Skeletal muscle tissue (tissue), 4 donors: ENCODE measurements around the gene LRIT1. TPM values are rescaled to one million over a fixed set of nuclear protein-coding genes. Genes with fewer than 3 reads are reported as not detected.

Experiments used
- H3K27ac ChIP-seq: one replicate; pipeline ENCODE4 v1.7.0; 2013; ENCODE audit warnings: mild to moderate bottlenecking, low read depth, low read length, inconsistent platforms
- H3K27me3 ChIP-seq, 3 donors: one replicate each; pipeline ENCODE4 v1.7.0; 2013; ENCODE audit warnings: low read length in 3 of 3; ENCODE audit not compliant: control insufficient read depth in 3 of 3, insufficient read depth in 3 of 3
- H3K36me3 ChIP-seq, 3 donors: one replicate each; pipeline ENCODE4 v1.7.0; 2013; ENCODE audit warnings: low read length in 3 of 3; ENCODE audit not compliant: control insufficient read depth in 3 of 3, insufficient read depth in 3 of 3
- H3K4me1 ChIP-seq, 3 donors: one replicate each; pipeline ENCODE4 v1.7.0; 2013; ENCODE audit warnings: low read length in 3 of 3, mild to moderate bottlenecking in 3 of 3; ENCODE audit not compliant: control insufficient read depth in 3 of 3, insufficient read depth in 3 of 3
- H3K4me3 ChIP-seq, 3 donors: one replicate each; pipeline ENCODE4 v1.7.0; 2013; ENCODE audit warnings: low read length in 3 of 3
- H3K9ac ChIP-seq, 3 donors: one replicate each; pipeline ENCODE4 v1.7.0; 2013; ENCODE audit warnings: low read length in 3 of 3, mild to moderate bottlenecking in 3 of 3, moderate library complexity in 2 of 3, low read depth in 1 of 3
- H3K9me3 ChIP-seq, 3 donors: one replicate each; pipeline ENCODE4 v1.7.0; 2013; ENCODE audit warnings: low read length in 3 of 3; ENCODE audit not compliant: control insufficient read depth in 3 of 3
- total RNA-seq: library from RNA; depleted of rRNA; stranded (reverse); fragments of >200 nt; gene quantifications from one replicate; pipeline ENCODE4 v1.2.3, GENCODE V29; 2014
- donor health status: Osteomylitis.

LRIT1 gene
- total RNA-seq, 1 donor from 2014 or later, result not detected

- peaks cover 42 to 54% (median 47%) of the 10 kb centered on the region in 3 donors for H3K27me3 ChIP-seq
- no peak overlapping the region for H3K4me3 ChIP-seq
- peaks cover 0 to 6% (median 4%) of the 10 kb centered on the region in 3 donors for H3K4me1 ChIP-seq
- H3K27ac ChIP-seq, result no peak overlapping the region
- H3K9ac ChIP-seq, result no peak overlapping the region
- H3K9me3 ChIP-seq, result no peaks in the 10 kb centered on the region
- no peaks in the 10 kb centered on the region for H3K36me3 ChIP-seq
These were observed 44.4 kb downstream of the LRIT1 start for GRCh38 chr10:84196941-84197340.

- Histone ChIP-seq H3K9me3 (no peaks in the 10 kb centered on the region), H3K4me3 (no peak overlapping the region), H3K36me3 (no peaks in the 10 kb centered on the region), H3K4me1 (peaks cover 0 to 6% (median 4%) of the 10 kb centered on the region in 3 donors), H3K9ac (no peak overlapping the region), H3K27me3 (peaks cover 47 to 61% (median 55%) of the 10 kb centered on the region in 3 donors), H3K27ac (no peak overlapping the region)
These were observed 45.3 kb downstream of the LRIT1 start for GRCh38 chr10:84196083-84196482.

DNA sequence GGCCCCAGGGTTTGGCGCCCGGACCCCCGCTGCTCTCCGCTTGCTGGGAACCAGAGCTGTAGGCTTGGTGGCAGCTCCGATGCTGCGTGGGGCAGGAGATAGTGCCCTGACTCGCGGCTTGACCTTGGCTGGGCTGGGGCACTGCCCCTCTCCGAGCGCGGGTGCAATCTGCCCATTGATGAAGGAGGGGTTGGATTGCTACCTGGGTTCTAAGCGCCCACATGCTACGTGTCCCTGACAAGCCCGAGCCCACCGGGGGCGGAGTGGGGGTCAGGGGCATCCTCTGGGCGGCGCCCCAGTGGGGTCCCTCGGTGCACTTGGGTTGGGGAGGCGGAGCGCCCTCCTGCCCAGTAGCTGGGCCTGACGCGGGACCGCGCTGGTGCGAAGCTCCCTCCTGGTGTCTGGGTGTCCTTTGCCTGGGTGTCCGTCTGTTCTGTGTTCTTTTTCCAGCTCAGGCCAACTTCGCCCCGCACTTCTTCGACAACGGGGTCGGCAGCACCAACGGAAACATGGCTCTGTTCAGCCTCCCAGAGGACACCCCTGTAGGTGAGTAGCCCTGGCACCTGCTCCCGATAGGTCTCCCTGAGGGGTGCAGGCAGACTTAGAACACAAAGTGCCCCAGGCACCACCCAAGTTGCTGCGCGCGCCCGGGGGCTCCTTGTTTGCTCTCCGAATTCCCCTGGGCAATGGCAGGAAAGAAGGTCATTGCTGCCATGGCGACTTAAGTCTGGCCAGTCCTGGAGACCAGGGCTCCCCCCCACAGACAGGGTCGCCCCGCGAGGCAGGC lies 46.1 kb downstream of the LRIT1 start:
- peak overlapping the region; percentile 6 to 43 (median 29) for H3K4me3 ChIP-seq
- no peak overlapping the region for H3K9ac ChIP-seq
- H3K9me3 ChIP-seq, result no peaks in the 10 kb centered on the region
- peaks cover 0 to 6% (median 4%) of the 10 kb centered on the region in 3 donors for H3K4me1 ChIP-seq
- H3K27ac ChIP-seq, result no peak overlapping the region
- peaks cover 51 to 61% (median 57%) of the 10 kb centered on the region in 3 donors for H3K27me3 ChIP-seq
- no peaks in the 10 kb centered on the region for H3K36me3 ChIP-seq

DNA sequence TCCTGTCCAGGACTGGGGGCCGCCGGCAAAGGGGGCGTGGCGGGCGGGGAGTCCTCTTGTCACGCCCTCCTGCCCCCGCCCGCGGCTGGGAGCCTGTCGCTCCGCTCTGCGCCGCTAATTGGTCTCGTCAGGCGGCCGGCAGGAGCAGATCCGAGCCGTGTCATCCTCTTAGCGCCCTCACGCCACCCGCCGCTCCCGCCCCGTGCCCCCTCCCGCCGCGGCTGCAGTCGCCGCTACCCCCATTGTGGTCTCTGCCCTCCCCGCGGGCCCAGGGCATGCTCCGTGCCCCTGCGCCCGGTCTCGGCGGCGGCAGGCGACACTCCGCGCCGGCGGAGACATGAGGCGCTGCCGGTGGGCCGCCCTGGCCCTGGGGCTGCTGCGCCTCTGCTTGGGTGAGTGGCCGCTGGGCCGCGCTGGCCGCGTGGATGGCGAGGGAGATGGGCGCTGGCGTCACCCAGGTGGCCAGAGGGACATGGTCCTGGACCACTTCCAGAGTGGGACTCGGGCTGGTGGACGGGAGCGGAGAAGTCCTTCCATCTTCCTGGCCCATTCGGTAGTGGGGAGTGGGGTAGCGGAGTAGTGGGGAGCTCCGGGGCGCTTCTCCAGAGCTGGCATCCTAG lies 46.8 kb downstream of the LRIT1 start, which contains the start of gene CDHR1:
CDHR1 (plus strand) TSS at position 114 of the 620 bp plus-strand sequence; CDS start at position 338, 224 bp downstream.
- Histone ChIP-seq H3K9ac (peak within 1 kb of the TSS in 1 of 3 donors; percentile 25), H3K27ac (no peak within 1 kb of the TSS), H3K4me1 (peaks cover 0 to 6% (median 4%) of the 10 kb centered on the region in 3 donors), H3K27me3 (peaks cover 51 to 61% (median 57%) of the 10 kb centered on the region in 3 donors), H3K4me3 (peak within 1 kb of the TSS; percentile 22 to 43 (median 29)), H3K9me3 (no peaks in the 10 kb centered on the region), H3K36me3 (no peaks in the 10 kb centered on the region)

DNA sequence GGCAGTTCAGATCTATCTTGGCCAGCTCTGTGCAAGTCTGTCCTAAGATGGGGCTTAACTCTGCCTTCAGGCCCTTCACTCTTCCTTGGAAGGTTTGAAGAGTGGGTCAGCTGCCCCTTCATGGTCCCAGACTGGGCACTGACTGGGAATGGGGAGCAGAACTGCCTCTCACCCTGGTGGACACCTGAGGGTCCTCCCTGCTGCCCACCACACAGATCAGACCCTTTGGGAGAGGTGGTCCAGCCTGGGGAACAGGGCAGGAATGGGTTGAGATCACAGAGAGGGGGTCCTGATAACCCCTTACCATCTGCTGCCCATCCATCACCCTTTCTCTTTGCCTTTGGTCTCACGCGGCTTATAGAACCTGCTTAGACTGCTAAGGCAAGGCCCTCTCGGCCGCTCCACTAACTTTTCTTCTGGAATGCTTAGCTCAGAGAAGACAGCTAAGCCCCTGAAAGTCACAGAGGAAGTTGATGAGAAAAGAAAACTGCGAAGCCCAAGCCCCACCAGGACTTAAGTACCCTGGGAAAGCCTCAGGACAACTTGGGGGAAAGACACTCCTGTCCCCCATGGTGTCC lies 47.4 kb downstream of the LRIT1 start:
- peaks cover 51 to 60% (median 57%) of the 10 kb centered on the region in 3 donors for H3K27me3 ChIP-seq
- H3K4me3 ChIP-seq, result peak overlapping the region in 1 of 3 donors; percentile 22
- H3K4me1 ChIP-seq, result peaks cover 0 to 6% (median 4%) of the 10 kb centered on the region in 3 donors
- H3K9ac ChIP-seq, result no peak overlapping the region
- H3K36me3 ChIP-seq, result no peaks in the 10 kb centered on the region
- H3K27ac ChIP-seq, result no peak overlapping the region
- H3K9me3 ChIP-seq, result no peaks in the 10 kb centered on the region

- Histone ChIP-seq H3K4me3 (no peak overlapping the region), H3K27me3 (peaks cover 51 to 60% (median 58%) of the 10 kb centered on the region in 3 donors), H3K9me3 (no peaks in the 10 kb centered on the region), H3K9ac (no peak overlapping the region), H3K27ac (no peak overlapping the region), H3K4me1 (peaks cover 0 to 6% (median 4%) of the 10 kb centered on the region in 3 donors), H3K36me3 (no peaks in the 10 kb centered on the region)
These were observed 48.0 kb downstream of the LRIT1 start for GRCh38 chr10:84193327-84193726.

DNA sequence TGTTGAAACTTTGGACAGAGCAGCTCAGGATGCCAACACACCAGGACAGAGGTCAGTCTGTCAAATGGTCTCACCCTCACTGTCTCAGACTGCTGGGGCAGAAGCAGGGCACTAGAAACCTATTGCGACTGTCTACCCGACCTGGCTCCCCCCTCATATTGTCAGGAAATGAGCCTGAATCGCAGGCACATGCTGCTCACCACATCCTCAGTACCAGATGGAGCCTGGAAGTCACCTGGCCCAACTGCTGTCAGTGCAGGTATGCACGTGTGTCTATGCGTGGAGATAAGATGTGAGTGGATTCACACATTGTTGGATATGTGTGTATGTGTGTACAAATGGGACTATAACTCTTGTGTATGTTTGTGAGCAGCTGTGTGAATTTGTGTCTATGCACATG lies 50.2 kb downstream of the LRIT1 start:
- Histone ChIP-seq H3K4me1 (peaks cover 0 to 6% (median 4%) of the 10 kb centered on the region in 3 donors), H3K9ac (no peak overlapping the region), H3K4me3 (no peak overlapping the region), H3K27me3 (peaks cover 36 to 49% (median 39%) of the 10 kb centered on the region in 3 donors), H3K9me3 (no peaks in the 10 kb centered on the region), H3K27ac (no peak overlapping the region), H3K36me3 (no peaks in the 10 kb centered on the region)

DNA sequence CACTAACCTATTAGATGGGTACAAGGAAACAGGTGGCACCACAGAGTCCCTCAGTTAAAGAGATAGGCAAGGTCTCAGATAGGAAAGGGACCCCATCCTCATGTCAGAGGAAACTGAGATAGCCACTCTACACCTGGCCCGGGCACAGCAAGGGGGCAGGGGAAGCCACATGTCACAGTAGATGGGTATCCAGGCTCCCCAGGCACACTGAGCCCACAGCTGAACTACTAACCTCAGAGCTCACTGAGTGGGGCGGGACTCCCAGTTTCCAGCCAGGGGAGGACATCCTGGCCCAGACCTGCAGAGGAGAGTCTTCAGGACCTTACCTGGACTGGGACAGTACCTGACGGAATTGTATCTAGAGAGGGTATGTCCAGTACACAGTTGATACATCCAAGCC lies 50.7 kb downstream of the LRIT1 start:
- Histone ChIP-seq H3K36me3 (no peaks in the 10 kb centered on the region), H3K27ac (no peak overlapping the region), H3K27me3 (peaks cover 32 to 44% (median 37%) of the 10 kb centered on the region in 3 donors), H3K4me3 (no peak overlapping the region), H3K9ac (no peak overlapping the region), H3K9me3 (no peaks in the 10 kb centered on the region), H3K4me1 (peaks cover 0 to 6% (median 4%) of the 10 kb centered on the region in 3 donors)

GRCh38 chr10:84188815-84189214 lies 52.5 kb downstream of the LRIT1 start:
- no peak overlapping the region for H3K9ac ChIP-seq
- H3K36me3 ChIP-seq, result no peaks in the 10 kb centered on the region
- H3K27ac ChIP-seq, result no peak overlapping the region
- H3K4me1 ChIP-seq, result no peaks in the 10 kb centered on the region
- H3K27me3 ChIP-seq, result peaks cover 18 to 28% (median 24%) of the 10 kb centered on the region in 3 donors
- H3K9me3 ChIP-seq, result no peaks in the 10 kb centered on the region
- H3K4me3 ChIP-seq, result no peak overlapping the region
